HG02610 (cell line): ENCODE results near the gene HERPUD1.
A peak's percentile ranks its signal among the peaks of the same experiment; 100 is the strongest.
"Not testable (repeated sequence)": the region's sequence is repeated elsewhere in the genome, so short reads cannot be mapped to it uniquely, and the experiment has no call there.

Experiments
- ATAC-seq: cut with Tn5 transposase; IDR thresholded peaks from one replicate; pipeline ENCODE4 v1.9.1; 2021; ENCODE audit warnings: mild to moderate bottlenecking, moderate library complexity; ENCODE audit not compliant: unreplicated experiment

HERPUD1 gene

DNA sequence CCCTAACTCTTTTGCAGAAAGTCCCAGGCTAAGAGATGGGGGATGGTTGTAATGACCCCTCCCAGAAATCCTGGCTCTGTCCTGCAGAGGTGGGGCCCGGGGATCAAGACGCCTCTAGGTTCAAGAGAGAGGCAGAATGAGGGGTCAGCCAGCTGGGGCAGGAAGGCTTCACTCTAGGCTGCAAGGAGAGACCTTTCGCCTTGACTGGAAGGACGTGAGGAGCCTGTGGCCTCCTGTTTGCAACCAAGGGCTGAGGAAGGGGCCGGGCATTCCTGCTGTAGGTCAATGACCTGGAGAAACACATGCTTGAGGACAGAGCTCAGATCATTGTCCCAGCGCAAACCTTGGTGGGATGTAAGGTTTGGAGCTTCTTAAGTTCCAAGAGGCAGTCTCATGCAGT is 21.1 kb downstream of the HERPUD1 start:
- no peak for ATAC-seq

DNA sequence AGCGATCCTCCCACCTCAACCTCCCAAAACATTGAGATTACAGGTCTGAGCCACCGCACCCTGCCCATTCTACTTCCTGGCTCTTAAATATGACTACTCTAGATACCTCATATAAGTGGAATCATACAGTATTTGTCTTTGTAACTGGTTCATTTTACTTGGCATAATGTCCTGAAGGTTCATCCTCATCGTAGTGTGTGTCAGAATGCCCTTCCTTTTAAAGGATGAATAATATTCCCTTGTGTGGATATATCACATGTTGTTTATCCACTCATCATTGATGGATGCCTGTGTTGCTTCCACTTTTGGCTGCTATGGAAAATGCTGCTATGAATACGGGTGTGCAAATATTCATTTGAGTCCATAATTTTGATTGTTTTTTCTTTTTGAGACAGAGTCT is 24.1 kb downstream of the HERPUD1 start:
- no peak for ATAC-seq

DNA sequence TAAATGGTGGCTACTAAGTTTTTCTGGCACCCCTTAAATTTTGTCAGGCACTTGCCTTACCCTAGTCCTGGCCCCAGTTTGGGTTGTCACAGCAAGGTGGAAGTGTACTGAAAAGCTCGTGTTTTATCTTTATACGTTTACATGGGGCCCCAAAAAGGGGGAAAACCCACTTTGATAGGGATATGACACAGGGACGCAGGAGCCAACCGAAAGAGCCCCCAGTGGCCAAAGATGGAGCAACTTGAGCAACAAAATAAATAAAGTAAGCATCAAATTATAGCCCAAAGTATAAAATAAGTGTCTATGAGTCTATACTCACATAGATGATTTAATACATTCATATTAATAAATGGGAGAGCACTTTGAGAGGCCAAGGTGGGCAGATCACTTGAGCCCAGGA is 24.8 kb downstream of the HERPUD1 start:
- ATAC-seq: no peak

DNA sequence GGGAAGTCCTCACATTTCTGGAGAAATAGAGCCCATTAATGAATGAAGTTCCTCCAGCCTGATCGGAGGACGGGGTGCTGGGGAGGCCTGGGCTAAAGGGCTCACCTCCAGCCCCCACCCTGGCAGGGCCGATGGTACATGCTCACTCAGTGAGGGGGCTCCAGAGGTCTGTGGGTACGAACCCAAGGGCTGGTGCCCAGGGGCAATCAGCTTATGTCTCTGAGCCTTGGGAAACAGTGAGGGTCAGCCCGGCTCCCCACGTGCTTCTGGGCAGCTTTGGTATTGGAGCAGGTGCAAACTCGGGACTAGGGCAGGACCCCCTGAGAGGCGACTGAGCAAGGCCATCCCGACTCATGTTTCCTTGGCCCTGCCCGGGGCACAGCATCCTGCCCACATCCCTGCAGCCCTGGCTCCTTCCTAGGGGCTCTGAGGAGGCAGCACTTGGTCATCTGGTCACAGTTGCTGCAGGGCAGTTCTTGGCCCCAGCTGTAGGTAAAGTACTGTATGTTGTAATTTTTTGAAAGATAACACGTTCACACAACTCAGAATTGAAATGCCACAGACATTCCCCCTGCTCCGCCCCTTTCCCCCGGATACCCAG is 28.8 kb downstream of the HERPUD1 start:
- ATAC-seq: no peak

DNA sequence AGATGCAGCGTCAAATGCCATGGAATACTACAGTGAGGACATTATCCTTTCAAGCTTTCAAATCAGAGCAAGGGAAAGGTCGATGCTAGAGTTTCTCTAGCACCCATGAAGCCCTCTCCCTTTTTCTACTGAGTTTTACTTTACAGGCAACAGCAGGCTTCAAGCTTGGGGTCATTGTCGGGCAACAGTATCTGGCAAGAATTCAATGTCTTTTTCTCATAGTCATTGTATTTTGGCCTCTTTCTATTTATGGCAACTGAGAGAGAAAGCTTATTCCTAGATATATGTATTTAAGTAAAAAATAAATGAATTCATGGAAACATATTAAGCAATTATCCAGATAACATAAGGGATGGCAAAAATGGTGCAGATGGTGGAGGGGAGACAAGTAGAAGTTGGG is 29.4 kb downstream of the HERPUD1 start:
- ATAC-seq: no peak

DNA sequence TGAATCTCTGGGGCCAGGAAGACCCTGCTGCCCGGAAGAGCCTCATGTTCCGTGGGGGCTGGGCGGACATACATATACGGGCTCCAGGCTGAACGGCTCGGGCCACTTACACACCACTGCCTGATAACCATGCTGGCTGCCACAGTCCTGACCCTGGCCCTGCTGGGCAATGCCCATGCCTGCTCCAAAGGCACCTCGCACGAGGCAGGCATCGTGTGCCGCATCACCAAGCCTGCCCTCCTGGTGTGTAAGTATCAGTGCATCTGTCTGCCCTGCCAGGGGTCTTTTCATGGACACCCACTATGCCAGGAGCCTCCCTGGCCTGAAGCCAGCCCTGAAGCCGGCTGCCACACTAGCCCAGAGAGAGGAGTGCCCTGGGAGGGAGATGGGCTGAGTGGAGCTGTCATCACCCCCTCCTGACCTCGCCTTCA is 29.9 kb downstream of the HERPUD1 start, which contains the start of gene CETP:
Gene CETP, plus strand, starts transcription at position 100 of the 431 bp plus-strand sequence. Its CDS starts 30 bp downstream, at position 130.
- no peak for ATAC-seq

DNA sequence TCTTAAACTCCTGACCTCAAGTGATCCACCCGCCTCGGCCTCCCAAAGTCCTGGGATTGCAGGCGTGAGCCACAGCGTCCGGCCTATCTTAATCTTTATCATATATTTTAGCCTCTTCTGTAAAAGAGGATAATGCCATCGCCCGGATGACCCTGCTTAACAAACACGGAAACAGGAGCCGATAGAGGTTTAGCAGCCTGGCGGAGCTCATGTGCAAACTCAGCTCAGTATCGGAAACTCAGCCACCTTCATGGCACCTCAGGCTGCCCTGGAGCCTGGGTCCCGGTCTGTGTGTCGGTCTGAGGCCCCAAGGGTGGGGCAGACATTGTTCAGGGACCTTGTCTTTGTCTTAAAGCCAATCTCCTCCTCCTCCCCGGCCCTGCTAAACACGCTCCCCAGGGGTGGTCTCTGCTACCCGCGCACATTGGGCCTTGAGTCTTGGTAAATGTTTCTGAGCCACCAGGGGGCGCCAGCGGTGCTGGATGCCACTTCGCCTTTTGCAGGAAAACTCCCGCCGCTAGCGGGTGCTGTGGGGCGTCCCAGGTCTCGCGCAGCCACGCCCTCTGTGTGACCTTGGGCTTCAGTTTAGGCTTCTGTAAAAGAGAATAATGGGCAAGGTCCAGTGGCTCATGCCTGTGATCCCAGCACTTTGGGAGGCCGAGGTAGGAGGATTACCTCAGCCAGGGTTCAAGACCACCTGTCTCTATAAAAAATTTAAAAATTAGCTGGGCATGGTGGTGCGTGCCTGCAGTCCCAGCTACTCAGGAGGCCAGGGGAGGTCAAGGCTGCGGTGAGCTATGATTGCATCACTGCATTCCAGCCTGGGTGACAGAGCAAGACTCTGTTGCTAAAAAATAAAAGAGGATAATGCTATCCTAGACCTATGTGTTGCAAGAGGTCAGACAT is 32.6 kb downstream of the HERPUD1 start:
- peak; percentile 63 for ATAC-seq

DNA sequence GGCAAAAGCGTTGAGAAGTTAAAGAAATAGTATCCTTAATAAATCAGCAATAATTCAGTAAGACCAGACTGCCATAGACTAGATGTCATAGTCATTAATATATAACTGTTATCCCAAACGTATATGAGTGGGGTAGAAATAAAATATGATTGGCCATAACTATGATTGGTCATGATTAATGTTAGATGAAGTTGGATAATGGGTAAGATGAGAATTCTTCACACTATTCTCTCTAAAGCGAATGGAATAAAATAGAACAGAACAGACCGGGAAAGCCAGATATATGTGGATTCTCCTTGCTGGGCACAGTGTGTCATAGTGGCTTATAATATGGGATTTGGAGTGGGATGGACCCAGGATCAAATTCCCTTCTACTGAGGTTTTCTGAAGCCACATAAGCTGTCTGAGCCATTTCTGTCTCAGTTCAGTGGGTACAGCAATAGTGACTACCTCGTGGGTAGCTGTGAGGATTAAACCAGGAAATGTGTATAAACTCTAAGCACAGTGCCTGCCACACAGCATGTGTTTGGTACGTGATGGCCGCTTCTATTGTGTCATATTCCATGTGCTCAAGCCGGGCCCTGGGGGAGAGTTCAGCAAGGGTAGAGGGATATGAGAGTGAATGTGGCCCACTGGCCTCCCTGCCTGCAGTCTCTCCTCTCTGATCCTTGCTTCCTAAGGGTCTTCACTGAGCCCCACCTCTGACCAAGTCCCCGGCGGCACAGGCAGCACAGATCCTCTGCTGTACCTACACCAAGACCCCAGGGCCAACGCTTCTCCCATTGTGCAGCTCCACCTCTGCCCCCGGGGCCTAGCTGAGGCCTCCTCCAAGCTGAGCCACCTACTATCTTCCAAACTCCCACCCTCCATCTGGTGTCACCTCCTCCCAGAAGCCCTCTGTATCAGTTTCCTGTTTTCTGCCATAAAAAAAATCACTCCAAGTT is 33.5 kb downstream of the HERPUD1 start:
- ATAC-seq: no peak

DNA sequence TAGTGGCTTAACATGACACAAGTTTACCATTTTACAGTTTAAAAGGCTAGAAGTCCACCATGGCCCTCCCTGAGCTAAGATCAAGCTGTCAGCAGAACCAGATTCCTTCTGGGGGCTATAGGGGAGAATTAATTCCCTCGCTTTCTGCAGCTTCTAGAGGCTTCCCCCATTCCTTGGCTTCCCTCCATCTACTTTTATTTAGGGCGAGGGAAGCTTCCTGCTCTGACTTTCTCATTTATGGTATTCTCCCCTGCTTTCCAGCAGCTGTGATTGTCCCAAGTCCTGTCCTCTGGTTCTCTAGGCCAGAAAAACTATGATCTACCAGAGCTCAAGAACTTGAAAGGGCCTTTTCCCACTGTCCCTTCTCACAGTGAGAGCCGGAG is 34.1 kb downstream of the HERPUD1 start:
- no peak for ATAC-seq

DNA sequence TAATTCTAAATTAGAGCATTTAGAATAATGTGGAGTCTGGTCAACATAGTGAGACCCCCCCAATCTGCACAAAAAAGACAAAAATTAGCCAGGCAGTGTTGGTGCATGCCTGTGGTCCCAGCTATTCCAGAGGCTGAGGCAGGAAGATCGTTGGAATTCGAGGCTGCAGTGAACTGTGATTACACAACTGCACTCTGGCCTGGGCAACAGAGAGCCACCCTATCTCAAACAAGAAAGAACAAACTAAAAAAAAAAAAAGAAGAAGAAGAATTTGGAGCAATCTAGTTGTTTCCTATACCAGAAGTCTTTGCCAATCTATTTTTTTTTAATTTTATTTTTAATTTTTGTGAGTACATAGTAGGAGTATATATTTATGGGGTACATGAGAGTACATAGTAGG is 35.8 kb downstream of the HERPUD1 start:
- no peak for ATAC-seq

DNA sequence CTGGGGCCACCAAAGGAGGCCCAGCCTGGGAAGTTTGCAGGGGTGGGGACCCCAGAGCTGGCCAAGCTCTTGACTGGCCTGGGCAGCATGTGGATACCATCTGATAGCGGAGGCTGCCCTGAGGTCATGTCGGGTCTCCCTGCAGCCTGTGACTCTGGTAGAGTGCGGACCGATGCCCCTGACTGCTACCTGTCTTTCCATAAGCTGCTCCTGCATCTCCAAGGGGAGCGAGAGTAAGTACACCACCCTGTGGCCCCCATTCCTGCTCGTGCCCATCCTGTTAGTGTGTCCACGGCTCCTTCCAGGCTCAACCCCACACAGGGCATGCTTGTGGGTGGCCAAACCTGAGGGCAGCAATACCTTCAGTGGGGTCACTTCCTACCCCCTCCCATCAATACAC is 37.8 kb downstream of the HERPUD1 start:
- no peak for ATAC-seq

DNA sequence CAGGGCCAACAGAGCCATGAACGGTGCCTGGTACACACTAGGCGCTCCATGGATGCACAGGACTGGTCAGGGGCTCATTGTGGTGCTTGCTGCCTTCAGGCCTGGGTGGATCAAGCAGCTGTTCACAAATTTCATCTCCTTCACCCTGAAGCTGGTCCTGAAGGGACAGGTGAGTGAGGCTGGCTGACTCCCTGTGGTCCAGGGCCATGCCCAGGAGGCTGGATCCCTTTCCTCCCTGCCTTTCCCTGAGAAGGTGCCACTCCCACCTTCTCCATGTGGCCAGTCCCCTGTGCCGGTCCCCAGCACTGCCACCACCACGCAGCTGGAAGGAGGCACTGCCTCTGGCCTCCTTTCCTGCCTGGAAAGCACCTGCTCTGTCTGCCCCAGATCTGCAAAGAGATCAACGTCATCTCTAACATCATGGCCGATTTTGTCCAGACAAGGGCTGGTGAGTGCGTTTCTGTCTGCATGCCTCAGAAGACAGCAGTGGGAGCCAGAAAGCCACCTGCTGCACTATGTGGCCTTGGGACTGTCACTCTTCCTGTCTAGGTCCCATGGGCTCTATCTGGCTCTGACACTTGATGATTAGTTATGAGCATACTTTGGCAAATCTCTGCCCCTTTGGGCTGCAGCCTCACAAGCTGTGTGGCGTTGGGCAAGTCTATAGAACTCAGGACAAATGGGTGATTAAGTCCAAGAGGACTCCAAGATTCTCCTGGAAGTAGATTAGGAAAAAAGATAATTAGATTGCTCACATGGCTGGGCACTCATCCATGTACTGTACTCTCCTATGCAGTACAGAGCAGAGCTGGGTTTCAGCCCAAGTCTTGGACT is 39.2 kb downstream of the HERPUD1 start:
- ATAC-seq: peak; percentile 87

DNA sequence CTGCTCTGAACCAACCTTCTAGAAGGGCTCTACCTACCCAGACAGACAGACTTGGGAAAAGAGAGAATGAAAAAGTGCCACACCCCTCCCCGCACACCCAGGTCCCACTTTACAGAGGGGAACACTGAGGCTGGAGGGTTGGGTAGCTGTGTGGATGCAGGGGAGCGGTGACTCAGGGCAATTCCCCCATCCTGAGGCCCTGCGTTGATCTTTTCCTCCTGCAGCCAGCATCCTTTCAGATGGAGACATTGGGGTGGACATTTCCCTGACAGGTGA is 39.8 kb downstream of the HERPUD1 start:
- no peak for ATAC-seq

DNA sequence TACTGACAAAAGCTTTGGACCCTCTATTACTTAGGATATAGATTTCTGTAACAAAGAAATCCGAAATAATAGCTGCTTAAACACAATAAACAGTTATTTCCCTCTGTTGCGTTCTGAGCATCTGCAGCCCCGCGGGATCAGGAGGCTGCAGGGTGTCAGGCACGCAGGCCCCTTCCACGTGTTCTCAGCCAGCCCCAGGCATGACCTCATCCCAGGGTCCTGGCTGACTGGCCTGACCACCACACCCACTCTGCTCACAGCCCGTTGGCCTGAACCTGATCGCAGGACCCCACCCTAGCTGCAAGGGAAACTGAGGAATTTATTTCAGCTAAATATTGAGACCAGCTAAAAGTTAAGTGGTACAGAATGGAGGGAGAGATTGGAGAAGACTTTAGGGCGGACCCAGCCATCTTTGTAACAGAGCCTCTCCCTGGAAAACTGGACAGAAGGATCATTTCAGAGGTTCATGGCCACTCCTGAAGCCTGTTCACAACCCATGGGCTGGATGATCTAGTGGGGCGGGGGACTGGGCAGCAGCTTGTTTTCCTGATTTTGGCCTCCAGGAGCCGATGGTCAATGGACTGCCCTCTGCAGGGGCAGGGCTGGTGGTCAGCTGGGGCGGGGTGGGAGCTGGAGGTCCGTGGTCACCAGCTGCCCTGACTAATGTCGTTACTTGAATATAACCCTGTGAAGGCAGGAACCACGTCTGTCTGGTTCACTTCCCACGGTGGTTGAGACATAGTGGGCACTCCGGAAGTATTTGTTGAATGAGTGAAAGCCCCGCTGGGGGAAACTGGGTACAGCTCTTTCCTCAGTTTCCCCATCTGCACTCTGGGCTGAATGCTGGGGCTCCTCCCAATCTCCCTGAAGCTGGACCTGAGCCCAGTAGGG is 40.7 kb downstream of the HERPUD1 start:
- ATAC-seq: no peak

DNA sequence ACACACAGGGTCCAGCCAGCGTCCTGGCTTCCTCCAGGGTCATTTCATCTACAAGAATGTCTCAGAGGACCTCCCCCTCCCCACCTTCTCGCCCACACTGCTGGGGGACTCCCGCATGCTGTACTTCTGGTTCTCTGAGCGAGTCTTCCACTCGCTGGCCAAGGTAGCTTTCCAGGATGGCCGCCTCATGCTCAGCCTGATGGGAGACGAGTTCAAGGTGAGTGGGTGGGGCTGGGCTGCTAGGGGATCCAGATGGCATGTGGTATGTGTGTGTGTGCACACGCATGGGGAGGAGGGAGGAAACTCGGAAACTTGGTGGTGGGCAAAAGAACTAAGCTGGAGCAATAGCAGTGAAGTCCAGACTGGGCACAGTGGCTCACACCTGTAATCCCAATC is 41.4 kb downstream of the HERPUD1 start:
- no peak for ATAC-seq

DNA sequence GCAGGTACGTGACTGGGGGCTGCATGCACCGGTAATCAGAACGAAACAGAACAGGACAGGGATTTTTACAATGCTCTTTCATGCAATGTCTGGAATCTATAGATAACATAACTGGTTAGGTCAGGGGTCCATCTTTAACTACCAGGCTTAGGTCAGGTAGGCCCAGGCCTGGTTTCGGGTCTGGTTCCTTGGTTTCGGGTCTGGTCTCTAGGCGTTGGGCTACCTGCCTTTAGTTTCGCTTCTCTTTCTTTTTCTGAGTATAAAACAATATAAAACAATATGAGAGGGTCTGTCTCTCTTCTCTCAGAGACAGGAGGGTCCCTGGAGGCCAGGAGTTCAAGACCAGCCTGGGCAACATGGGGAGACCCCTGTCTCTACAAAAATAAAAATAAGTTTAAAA is 42.0 kb downstream of the HERPUD1 start:
- not testable (repeated sequence) for ATAC-seq

DNA sequence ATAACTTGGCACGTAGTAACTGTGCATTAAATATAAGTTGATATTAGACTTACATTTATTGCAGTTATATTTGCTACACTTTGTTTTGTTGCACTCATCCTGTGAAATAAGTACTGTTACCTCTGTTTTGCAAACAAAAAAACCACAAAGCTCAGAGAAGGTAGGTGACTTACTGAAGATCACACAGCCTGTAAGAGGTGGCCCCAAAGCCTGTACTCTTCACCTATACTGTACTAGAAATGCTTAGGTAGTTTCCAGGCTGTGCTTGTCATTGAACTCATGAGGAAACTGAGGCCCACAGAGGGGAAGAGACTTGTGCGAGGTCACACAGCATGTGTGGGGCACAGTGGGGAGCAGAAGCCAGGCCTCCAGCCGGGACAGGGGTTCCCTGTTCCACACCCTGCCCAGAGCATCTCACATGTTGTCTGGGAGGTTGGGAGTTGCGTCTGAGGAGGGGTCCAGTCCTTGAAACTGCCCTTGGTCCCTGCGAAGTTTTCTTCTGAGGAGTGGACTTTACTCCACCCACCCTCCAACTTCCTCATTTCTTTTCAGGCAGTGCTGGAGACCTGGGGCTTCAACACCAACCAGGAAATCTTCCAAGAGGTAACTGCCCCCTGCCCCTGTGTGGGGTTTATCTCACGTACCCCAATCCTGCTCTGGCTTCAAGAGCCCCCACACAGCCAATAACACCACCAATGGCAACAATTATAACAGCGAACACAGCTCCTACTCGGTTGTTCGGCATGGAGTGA is 42.8 kb downstream of the HERPUD1 start:
- no peak for ATAC-seq

DNA sequence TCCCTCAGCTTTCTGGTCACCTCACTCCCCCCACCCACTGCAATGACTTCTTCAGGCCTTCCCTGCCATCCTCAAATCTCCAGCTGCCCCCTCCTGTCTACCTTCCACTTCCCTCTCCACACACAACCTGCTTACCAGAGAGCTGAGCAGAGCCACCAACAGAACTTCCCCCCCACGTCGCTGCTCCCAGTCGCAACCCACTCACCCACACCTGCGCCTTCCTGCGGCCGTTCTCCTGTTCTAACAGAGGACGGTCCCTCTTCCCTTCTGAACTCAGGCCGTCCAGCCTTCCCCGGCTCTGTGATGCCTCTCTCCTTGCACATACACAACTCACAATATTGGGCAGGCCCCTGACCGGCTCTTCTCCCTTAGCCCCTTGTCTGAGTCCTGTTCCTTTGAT is 43.8 kb downstream of the HERPUD1 start:
- no peak for ATAC-seq

DNA sequence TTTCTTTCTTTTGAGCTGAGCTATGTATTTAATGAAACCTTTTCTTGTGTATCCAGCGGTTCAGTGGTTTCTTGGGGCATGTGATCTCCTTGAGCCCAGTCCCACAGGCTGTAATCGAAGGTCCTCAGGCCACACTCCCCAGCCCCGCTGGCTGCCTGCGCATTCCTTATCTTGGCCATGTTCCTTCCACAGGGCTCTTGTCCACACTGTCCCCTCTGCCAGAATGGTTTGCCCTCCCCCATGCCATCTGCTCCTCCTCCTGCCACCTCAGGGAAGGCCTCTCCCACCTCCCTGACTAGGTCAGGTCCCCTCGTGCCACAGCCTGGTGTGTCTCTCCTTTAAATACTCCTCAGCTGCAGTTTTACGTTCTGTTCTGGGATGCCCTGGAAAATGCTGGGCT is 45.3 kb downstream of the HERPUD1 start:
- ATAC-seq: no peak
